GM12801 (cell line): ENCODE measurements around the gene MED6.

Experiments used
- TF ChIP-seq, protein P1 (sequence below): IDR thresholded peaks from one replicate; pipeline ENCODE4 v1.5.1; 2011; ENCODE audit warnings: control low read depth; ENCODE audit not compliant: insufficient read length; ENCODE audit errors: extremely low read depth

MED6 gene, protein sequence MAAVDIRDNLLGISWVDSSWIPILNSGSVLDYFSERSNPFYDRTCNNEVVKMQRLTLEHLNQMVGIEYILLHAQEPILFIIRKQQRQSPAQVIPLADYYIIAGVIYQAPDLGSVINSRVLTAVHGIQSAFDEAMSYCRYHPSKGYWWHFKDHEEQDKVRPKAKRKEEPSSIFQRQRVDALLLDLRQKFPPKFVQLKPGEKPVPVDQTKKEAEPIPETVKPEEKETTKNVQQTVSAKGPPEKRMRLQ

DNA sequence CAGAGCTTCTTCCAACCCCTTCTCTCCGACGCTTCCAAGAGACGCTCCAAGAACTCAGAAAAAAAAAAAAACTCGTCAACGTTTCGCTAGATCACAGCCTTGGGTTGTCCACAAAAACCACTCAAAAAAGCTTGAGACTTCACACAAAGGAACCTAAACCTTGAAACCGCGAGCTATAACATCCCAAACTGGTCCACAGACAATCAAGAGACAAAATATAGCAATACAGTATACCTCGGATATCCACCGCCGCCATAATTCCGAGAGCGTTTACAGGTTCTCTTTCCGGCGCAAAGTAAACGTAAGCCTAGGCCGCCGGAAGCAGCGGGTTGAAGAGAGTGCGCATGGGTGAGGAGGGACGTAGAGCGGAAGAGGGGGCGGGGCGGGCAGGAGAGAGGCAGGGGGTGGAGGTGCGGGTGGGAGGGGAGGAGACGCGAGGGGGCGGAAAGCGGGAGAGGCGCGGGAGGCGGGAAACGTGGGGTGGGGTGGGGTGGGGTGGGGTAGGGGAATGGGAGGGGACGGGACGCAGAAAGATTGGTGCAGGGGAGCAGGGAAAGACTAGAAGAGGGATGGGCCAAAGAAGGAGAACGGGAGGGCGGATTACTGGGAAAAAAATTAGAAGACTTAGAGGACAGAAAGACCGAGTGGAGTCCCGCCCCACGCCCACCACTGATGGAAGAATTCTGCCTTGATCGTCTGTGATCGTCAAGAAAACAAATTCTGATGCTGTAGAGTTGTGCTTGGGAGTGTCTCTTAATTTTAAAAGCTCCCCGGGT lies at the start of gene MED6:
Gene MED6 (minus strand): TSS at position 274 of the 776 bp plus-strand sequence. CDS start 18 bp downstream, at position 256.
- TF ChIP-seq, protein P1, sequence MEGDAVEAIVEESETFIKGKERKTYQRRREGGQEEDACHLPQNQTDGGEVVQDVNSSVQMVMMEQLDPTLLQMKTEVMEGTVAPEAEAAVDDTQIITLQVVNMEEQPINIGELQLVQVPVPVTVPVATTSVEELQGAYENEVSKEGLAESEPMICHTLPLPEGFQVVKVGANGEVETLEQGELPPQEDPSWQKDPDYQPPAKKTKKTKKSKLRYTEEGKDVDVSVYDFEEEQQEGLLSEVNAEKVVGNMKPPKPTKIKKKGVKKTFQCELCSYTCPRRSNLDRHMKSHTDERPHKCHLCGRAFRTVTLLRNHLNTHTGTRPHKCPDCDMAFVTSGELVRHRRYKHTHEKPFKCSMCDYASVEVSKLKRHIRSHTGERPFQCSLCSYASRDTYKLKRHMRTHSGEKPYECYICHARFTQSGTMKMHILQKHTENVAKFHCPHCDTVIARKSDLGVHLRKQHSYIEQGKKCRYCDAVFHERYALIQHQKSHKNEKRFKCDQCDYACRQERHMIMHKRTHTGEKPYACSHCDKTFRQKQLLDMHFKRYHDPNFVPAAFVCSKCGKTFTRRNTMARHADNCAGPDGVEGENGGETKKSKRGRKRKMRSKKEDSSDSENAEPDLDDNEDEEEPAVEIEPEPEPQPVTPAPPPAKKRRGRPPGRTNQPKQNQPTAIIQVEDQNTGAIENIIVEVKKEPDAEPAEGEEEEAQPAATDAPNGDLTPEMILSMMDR: no peak

DNA sequence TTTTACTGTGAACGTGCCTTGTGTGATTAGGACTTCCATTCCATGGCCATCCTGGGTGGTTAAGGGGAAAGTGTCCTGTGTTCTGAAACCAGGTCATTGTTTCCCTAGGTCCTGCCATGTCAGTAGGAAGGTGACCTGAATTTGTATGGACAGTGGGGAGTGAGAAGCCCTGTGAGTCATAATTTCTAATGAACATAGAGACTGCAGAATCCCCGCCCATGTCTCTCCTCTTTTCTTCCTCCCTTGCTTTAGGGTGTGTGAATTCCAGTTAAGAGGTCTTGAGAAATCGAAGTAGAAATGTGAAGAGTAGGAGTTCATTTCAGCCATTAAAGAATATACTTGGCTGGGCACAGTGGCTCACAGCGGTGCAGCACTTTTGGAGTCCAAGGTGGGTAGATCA lies 49.3 kb upstream of the MED6 start:
- TF ChIP-seq, protein P1: no peak

DNA sequence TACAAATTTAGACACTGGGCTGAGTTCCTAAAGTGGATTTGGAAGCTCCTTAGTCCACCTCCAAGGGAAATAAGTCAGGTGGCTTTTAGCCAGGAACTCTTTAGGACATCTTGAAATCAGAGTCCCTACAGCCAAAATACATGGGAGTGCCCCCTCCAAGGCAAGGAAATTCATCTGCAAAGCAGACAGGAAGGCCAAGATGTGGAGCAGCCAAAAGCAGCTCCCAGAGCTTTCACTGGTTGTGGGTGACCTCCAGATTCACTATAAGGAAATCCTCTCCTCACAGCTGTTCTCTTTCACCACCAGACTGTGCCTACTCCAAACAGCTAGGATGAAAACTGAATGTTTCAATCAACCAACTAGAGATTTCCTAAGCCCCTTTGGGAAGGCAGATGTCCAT lies 47.9 kb upstream of the MED6 start:
- TF ChIP-seq, protein P1: no peak

DNA sequence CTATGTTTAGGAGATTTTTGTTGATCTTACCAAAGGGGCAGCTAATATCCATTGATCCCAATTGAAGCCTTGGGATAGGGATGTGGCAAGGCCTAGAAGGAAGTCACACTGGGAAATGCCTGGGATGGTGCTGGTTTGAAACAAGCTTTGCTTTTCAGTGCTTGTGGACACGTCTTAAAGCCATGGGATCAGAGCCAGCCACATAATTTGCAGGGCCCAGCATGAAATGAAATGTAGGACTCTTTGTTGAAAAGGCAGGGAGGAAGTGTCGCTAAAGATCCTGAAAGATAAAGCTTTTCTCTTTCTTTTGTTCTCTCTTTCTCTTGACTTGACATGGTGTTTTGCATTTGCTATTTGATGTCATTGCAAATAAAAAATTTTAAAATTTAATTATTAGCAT lies 46.2 kb upstream of the MED6 start:
- TF ChIP-seq, protein P1: no peak

DNA sequence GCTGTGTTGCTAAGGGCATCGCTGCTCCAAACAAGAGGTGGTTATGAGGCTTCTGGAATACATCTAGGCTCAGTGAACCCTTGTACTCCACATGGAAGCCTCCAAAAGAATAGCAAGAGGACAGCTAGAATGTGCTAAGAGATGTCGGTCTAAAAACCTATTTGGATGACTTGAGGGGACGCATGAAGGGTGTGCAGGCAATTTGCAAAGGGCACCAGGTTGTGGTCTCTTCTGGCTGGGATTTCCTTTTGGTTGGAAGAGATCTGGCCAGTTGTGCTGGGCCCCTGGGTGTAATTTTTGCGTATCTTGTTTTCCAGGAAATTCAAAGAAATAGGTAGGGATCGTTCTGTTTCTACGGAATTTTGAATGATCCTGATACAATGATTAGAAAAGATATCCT lies 45.4 kb upstream of the MED6 start:
- TF ChIP-seq, protein P1: no peak

DNA sequence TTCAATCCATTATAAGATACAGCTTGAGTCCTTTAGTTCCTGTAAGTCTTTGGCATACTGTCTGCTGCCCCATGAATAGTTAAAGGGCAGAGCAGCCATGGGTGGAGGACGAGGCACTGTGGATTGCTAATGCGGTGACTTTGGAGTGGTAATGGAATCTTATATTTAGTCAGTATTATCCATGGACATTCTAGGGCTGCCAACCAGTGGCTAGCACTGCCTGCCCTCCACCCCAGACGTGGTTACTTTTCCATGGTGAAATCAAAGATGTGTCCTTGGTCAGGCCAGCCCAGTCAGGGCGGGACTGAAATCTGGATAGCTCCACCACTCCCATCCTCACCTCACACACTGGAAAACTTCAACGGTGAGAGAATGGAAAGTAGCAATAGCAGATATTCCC lies 43.5 kb upstream of the MED6 start:
- TF ChIP-seq, protein P1: no peak

DNA sequence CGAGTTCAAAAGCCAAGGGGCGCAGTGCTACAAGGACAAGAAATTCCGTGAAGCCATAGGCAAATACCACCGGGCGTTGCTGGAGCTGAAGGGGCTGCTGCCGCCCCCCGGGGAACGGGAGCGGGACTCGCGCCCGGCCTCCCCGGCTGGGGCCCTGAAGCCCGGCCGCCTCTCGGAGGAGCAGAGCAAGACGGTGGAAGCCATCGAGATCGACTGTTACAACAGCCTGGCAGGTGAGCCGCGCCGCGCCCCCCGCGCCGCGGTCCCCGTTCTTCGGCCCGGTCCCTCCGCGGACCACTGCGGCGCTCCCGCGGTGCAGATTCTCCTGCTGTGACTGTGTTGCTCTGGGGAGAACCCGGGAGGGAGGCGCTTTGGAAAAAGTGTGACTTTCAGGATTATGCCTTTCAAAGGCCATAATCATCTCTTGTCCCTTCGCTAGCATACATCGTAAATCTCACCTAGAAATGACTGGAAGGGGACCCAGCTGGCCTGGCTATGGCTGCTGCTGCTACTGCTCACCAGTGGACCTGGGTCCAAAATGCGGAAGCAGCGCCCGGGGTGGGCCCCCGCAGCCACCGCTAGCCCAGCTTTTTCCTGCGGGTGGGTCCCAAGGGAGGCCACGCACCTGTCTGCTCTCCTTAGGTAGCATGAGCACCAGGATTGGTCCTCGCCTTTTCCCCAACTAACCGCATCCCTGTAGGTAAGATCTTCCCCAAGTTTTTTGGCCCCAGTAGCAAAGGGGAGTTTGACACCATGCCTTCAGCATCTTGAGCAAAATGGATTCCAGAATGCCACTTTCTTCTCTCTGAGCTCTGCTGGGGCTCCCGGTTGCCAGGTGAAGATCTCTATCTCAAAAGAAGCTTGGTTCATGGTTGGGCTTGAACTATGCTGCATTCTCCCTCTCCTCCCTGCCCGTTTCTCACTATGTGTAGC lies 42.1 kb upstream of the MED6 start:
- TF ChIP-seq, protein P1: no peak
